CD4-positive, alpha-beta T cell treated with Interferon alpha-2 for 1 hour (primary cell): ENCODE data around the gene NRG3.

ENCODE experiments used
- DNase-seq, 2 donors: peaks; one replicate each; pipeline ENCODE4 v3.0.0-alpha.2; 2020 to 2022

The NRG3 gene

GRCh38 chr10:81885491-81885890, 10.5 kb downstream of the NRG3 start:
- no peak for DNase-seq

DNA sequence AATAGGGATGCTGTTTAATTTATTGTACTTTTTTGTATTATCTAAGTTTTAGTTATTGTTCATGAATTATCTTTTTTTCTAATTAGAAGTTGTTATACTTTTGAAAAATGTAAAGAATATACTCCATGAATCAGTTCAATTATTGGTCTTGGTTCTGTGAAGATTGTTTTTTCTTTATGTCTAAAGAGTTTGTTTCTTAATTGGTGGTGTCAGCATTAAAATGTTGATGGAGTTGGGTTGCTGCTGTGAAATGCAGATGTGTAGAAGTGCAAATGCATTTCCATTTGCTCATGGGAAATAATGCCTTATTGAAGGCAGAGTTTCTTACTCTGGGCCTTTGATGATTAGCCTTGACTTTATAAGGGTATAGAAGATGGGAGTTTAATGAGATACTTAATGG, 11.9 kb downstream of the NRG3 start:
- DNase-seq, result no peak

GRCh38 chr10:81889181-81889769, 14.3 kb downstream of the NRG3 start:
- DNase-seq, result no peak

DNA sequence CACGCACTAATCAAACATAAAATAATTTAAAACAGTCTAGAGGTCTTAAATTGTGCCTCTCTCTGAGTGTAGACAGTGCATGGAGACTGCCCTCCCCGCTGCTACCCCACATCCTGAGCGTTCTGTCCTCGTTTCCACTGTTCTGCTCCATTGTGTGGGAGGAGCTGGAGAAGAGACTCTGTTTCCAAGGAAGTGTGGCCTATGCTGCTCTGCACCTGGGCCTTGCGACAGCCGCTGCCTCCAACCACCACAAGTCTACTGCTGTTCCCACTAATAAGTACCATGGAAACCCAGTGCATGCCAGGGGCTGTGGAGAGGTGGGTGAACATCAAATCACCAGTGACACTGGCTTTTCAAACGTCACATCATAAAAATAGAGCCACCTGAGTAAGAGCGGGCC, 19.6 kb downstream of the NRG3 start:
- no peak for DNase-seq

GRCh38 chr10:81898518-81898917, 23.5 kb downstream of the NRG3 start:
- DNase-seq, result no peak

GRCh38 chr10:81900989-81901388, 26.0 kb downstream of the NRG3 start:
- DNase-seq, result no peak

DNA sequence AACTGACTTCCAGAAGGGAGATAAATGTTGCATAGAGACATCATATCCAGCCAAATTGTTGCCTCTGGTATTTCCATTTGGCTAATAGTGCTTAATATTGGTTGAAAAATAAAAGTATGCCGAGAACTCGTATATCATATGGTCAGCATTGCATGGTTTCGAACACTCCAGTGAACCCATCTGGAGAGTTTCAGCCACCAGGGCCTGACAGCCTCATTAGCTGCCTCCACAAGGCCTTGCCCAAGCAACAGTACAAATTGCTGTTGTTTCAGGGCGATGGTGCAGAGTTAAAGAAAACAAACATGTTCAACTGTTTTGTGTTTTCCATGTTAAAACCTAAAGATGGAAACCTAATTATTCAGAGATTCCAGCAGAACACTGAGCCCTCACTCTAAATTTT, 28.5 kb downstream of the NRG3 start:
- DNase-seq, result no peak

- no peak for DNase-seq
These were observed 30.2 kb downstream of the NRG3 start for GRCh38 chr10:81905161-81905560.

GRCh38 chr10:81909453-81909852, 34.5 kb downstream of the NRG3 start:
- no peak for DNase-seq

- no peak for DNase-seq
These were observed 36.3 kb downstream of the NRG3 start for GRCh38 chr10:81911328-81911727.

GRCh38 chr10:81914736-81915503, 39.9 kb downstream of the NRG3 start:
- DNase-seq, result no peak

- DNase-seq, result no peak
These were observed 40.5 kb downstream of the NRG3 start for GRCh38 chr10:81915504-81915897.

- DNase-seq, result no peak
These were observed 42.7 kb downstream of the NRG3 start for GRCh38 chr10:81917666-81918065.

DNA sequence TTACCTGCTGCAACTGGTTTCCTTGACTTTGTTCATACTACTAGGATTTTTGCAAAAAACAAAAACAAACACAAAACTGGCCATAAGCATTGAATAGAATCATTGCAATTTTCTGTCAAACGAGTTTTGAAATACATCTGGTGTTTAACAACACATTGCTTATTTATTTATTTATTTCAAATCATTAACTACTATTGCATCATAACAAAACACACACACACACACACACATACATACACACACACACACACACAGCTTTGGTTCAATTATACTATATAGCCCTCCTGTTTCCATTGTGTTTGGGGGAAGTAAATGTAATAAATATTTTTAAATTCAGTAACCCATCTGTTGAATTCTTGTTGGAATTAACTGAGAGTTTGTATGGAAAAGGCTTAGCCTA, 43.8 kb downstream of the NRG3 start:
- DNase-seq, result no peak

DNA sequence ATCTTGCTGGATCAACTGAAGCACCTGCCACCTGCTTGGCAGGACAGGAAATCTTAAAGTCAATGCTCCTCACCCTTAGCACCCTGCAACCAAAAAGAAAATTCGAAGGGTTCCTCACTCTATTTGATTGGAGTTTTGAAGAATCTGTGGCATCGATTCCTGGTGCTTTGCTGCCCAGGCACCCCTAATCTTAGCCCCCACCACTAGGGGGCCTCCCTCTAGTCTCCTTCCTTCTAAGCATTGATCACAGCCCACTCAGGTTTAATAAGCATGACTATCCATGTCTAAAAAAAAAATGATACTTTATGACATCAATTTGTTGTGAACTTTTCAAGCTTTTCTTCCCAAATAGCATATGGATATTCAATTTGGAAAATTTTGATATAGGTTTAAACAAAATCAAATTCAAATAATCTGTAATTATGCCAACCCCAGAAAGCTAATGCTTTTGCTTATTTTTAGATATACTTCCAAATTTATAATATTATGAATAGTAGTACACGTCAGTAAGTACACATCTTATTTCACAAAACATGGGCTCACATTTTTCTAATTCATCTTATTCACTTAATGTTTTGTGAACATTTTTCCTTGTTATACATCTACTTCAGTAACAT, 45.3 kb downstream of the NRG3 start:
- DNase-seq, result no peak

DNA sequence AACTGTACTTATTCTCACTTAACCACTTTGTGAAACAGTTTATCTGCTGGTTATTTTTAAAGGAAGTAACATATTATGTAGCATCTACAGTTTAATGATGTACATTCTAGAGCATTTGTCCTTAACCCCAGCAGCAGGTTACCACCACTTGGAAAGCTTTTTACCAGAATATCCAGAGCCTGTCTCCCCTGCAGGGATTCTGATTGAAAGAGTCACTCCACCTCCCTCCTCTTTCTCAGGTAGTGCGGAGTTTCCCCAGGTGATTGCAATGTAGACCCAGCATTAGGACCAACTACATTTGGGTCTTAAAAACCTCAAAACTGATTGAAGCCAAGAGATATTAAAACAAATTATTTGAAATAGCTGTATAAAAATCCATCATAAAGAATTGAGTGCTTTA, 53.1 kb downstream of the NRG3 start:
- no peak for DNase-seq

GRCh38 chr10:81943583-81943982, 68.6 kb downstream of the NRG3 start:
- DNase-seq, result no peak

DNA sequence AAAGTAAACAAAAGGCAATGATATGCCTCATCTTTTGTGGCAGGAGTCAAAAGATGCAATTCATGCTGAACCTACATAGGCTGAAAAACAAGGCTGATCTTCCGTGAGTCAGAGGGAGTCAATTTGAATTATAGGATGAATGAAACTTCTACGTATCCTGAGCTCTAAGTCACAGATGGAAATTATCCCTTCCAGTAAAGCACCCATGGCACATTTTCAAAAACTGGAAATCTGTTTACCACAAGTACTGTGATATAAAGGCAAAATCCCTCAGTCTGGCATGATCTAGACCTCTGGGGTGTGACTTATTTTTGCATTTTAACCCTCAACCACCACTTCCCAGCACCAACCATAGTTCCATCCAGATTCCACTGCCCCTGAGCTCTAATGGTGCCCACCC, 69.6 kb downstream of the NRG3 start:
- no peak for DNase-seq

GRCh38 chr10:81949283-81949682, 74.3 kb downstream of the NRG3 start:
- DNase-seq, result no peak

DNA sequence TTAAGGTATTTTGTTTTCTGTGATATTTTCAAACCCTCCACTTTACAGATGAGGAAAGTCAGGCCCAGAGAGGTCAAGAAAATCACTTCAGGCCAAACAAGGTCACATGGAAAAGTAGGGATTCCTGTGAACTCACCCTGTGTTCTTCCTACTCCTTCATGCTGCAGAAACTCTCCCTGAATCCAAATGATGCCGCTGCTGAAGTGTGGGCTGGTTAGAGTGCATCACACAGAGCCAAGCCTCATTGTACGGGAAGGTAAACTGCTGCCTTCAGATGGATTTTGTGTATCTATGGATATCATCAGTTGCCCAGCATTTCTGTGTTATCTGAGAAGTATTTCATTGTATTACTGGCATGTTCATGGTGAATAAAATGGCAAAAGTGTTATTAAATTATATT, 75.4 kb downstream of the NRG3 start:
- no peak for DNase-seq

GRCh38 chr10:81953420-81953819, 78.4 kb downstream of the NRG3 start:
- no peak for DNase-seq

- DNase-seq, result no peak
These were observed 83.0 kb downstream of the NRG3 start for GRCh38 chr10:81957976-81958375.

GRCh38 chr10:81959016-81959415, 84.0 kb downstream of the NRG3 start:
- no peak for DNase-seq

GRCh38 chr10:81961451-81962184, 86.6 kb downstream of the NRG3 start:
- DNase-seq, result no peak
